Measurements from ENCODE around the gene HSPB3.

- TF ChIP-seq CTCF (conservative IDR thresholded peaks at IDR 0.05 in 1 of 2, IDR thresholded peaks at IDR 0.05 in 1 of 2; ENCODE audit: low read depth in 1 of 2, low read length in 2 of 2) (no peak), EZH2 (IDR thresholded peaks at IDR 0.05; ENCODE audit: low read length, missing control alignments) (no peak)
Observed at GRCh38 chr5:54440456-54440893, 15.0 kb upstream of the HSPB3 start.
